Astrocyte of the cerebellum (primary cell): ENCODE results near the gene TP53BP1.

Experiments
- DNase-seq: peaks from one replicate; pipeline ENCODE4 v3.0.0-alpha.2; 2011; ENCODE audit warnings: low read depth
- H3K4me3 ChIP-seq: 2 replicates; pipeline ENCODE4 v1.5.1; 2011; ENCODE audit warnings: mild to moderate bottlenecking, low read depth, low read length, moderate library complexity
- CTCF ChIP-seq: IDR thresholded peaks from 2 replicates; pipeline ENCODE4 v1.5.1; 2012; ENCODE audit warnings: low read length, low read depth, moderate library complexity, mild to moderate bottlenecking; ENCODE audit errors: missing control alignments
- in situ Hi-C: cut with HindIII; loops from 2 replicates; pipeline ENCODE4 v1.10.0; 2017; ENCODE audit warnings: low sequenced_read_pairs

The TP53BP1 gene

GRCh38 chr15:43429687-43430086 lies 63.3 kb downstream of the TP53BP1 start:
- no peak for DNase-seq
- no peak overlapping the region for H3K4me3 ChIP-seq
- TF ChIP-seq CTCF, result no peak
- in situ Hi-C loops, result no loop called here

GRCh38 chr15:43423793-43424192 lies 69.2 kb downstream of the TP53BP1 start:
- H3K4me3 ChIP-seq, result no peak overlapping the region
- no peak for DNase-seq
- in situ Hi-C loops, result no loop called here
- no peak for TF ChIP-seq CTCF

GRCh38 chr15:43420876-43421275 lies 72.1 kb downstream of the TP53BP1 start:
- no peak overlapping the region for H3K4me3 ChIP-seq
- in situ Hi-C loops, result no loop called here
- no peak for TF ChIP-seq CTCF
- no peak for DNase-seq

- TF ChIP-seq CTCF, result no peak
- in situ Hi-C loops, result no loop called here
Observed at GRCh38 chr15:43420435-43420834, 72.5 kb downstream of the TP53BP1 start.

GRCh38 chr15:43414196-43414595 lies 78.8 kb downstream of the TP53BP1 start:
- in situ Hi-C loops, result no loop called here
- TF ChIP-seq CTCF, result no peak
- DNase-seq, result no peak
- no peak overlapping the region for H3K4me3 ChIP-seq

More at GRCh38 chr15:43420435-43420834, 72.5 kb downstream of the TP53BP1 start:
- H3K4me3 ChIP-seq, result no peak overlapping the region
- DNase-seq, result no peak

- H3K4me3 ChIP-seq, result no peak overlapping the region
- in situ Hi-C loops, result no loop called here
- TF ChIP-seq CTCF, result no peak
- no peak for DNase-seq
Observed at GRCh38 chr15:43412096-43412495, 80.9 kb downstream of the TP53BP1 start.

- DNase-seq, result no peak
- no peak overlapping the region for H3K4me3 ChIP-seq
- no peak for TF ChIP-seq CTCF
- in situ Hi-C loops, result no loop called here
Observed at GRCh38 chr15:43410572-43411214, 82.3 kb downstream of the TP53BP1 start.
